Body of pancreas (tissue), 4 donors: ENCODE data around the gene TMEM50B.

Experiments
- POLR2A ChIP-seq, 3 donors: fragments of 450-650 bp; IDR thresholded peaks; one replicate each; pipeline ENCODE4 v1.6.1; 2016; ENCODE audit warnings: antibody characterized with exemption in 3 of 3, mild to moderate bottlenecking in 2 of 3
- TF ChIP-seq, protein P1 (sequence below), 7 experiments: fragments of 450-650 bp in 4 of 7; fragments of 200-600 bp in 3 of 7; sonication (generic) in 3 of 7; IDR thresholded peaks; one replicate each; pipeline ENCODE4 v1.5.1; 2016 to 2019; ENCODE audit warnings: antibody characterized with exemption in 7 of 7

DNA sequence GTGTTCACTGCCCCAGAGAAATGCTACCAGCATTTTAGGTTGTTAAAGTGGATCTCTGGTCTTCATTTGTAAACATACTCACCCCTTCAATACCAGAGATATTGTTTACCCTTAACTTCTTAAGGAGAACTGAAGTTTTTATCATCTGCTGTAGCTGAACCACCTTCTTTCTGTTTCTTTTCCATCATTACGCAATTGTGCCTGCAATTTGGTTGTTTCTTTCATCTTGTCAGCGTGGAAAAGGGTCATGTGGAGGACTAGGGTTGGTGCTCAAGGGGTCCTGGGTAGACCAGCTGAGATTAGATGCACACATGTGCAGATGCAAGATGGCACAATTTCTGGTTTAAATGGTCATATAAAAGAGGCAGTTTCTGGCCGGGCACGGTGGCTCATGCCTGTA is 39.1 kb upstream of the TMEM50B start:
- no peak for TF ChIP-seq POLR2A (IDR thresholded peaks at IDR 0.05)
- TF ChIP-seq, protein P1, sequence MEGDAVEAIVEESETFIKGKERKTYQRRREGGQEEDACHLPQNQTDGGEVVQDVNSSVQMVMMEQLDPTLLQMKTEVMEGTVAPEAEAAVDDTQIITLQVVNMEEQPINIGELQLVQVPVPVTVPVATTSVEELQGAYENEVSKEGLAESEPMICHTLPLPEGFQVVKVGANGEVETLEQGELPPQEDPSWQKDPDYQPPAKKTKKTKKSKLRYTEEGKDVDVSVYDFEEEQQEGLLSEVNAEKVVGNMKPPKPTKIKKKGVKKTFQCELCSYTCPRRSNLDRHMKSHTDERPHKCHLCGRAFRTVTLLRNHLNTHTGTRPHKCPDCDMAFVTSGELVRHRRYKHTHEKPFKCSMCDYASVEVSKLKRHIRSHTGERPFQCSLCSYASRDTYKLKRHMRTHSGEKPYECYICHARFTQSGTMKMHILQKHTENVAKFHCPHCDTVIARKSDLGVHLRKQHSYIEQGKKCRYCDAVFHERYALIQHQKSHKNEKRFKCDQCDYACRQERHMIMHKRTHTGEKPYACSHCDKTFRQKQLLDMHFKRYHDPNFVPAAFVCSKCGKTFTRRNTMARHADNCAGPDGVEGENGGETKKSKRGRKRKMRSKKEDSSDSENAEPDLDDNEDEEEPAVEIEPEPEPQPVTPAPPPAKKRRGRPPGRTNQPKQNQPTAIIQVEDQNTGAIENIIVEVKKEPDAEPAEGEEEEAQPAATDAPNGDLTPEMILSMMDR (IDR thresholded peaks at IDR 0.05) = no peak
